DOHH2 (cell line): ENCODE results near the gene ABLIM2.

Source experiments
- H3F3A ChIP-seq: fragments of 200-600 bp; sonication (generic), shearing (Covaris generic); 2 replicates; pipeline ENCODE4 v1.6.0; 2016; ENCODE audit warnings: antibody characterized with exemption, mild to moderate bottlenecking; ENCODE audit not compliant: control insufficient read depth, insufficient read depth
- H3K27ac ChIP-seq: fragments of 200-600 bp; sonication (generic); 2 replicates; pipeline ENCODE4 v1.5.1; 2014; ENCODE audit warnings: low read depth, mild to moderate bottlenecking, low read length, moderate library complexity
- H3K27me3 ChIP-seq: fragments of 200-600 bp; sonication (generic); 2 replicates; pipeline ENCODE4 v1.6.1; 2014; ENCODE audit warnings: mild to moderate bottlenecking, low read length, mixed read lengths; ENCODE audit not compliant: control insufficient read depth
- H3K36me3 ChIP-seq: fragments of 200-600 bp; sonication (generic); 2 replicates; pipeline ENCODE4 v1.6.1; 2014; ENCODE audit warnings: mild to moderate bottlenecking, low read length, moderate library complexity, mixed read lengths; ENCODE audit not compliant: control insufficient read depth
- H3K4me1 ChIP-seq: fragments of 200-600 bp; sonication (generic); 2 replicates; pipeline ENCODE4 v1.6.1; 2014; ENCODE audit warnings: mild to moderate bottlenecking, low read length, mixed read lengths; ENCODE audit not compliant: control insufficient read depth
- H3K4me2 ChIP-seq: fragments of 200-600 bp; sonication (generic); 2 replicates; pipeline ENCODE4 v1.6.0; 2014; ENCODE audit warnings: mild to moderate bottlenecking, low read length, moderate library complexity
- H3K4me3 ChIP-seq: fragments of 200-600 bp; sonication (generic); 2 replicates; pipeline ENCODE4 v1.5.1; 2014; ENCODE audit warnings: mild to moderate bottlenecking, low read length, mixed read lengths
- H3K79me2 ChIP-seq: fragments of 200-600 bp; sonication (generic); 2 replicates; pipeline ENCODE4 v1.6.1; 2014; ENCODE audit warnings: mild to moderate bottlenecking, low read length, mixed read lengths; ENCODE audit not compliant: control insufficient read depth
- H3K9me2 ChIP-seq: fragments of 200-600 bp; sonication (generic); replicated peaks from 2 replicates; pipeline ENCODE4 v1.6.1; 2014; ENCODE audit warnings: mild to moderate bottlenecking, low read length, mixed read lengths; ENCODE audit not compliant: control insufficient read depth
- H3K9me3 ChIP-seq: fragments of 200-600 bp; sonication (generic); 2 replicates; pipeline ENCODE4 v1.6.1; 2014; ENCODE audit warnings: antibody characterized with exemption, low read length, mixed read lengths; ENCODE audit not compliant: control insufficient read depth, insufficient read depth
- H4K20me1 ChIP-seq: fragments of 200-600 bp; sonication (generic); 2 replicates; pipeline ENCODE4 v1.6.0; 2014; ENCODE audit warnings: low read depth, mild to moderate bottlenecking, antibody characterized with exemption, low read length, moderate library complexity; ENCODE audit not compliant: control insufficient read depth, insufficient read depth
- CTCF ChIP-seq: fragments of 200-600 bp; sonication (generic); IDR thresholded peaks from one replicate; pipeline ENCODE4 v1.5.1; 2014; ENCODE audit warnings: antibody characterized with exemption, mild to moderate bottlenecking, low read depth, low read length; ENCODE audit not compliant: poor library complexity, severe bottlenecking
- EZH2phosphoT487 ChIP-seq: fragments of 200-600 bp; sonication (generic); IDR thresholded peaks from 2 replicates; pipeline ENCODE4 v1.6.1; 2017; ENCODE audit warnings: borderline replicate concordance, mild to moderate bottlenecking, antibody characterized with exemption, low read length, moderate library complexity, mixed read lengths

The ABLIM2 gene

GRCh38 chr4:8157496-8157895, 1.1 kb downstream of the ABLIM2 start:
- H3K4me2 ChIP-seq: peak overlapping the region; percentile 85
- TF ChIP-seq EZH2phosphoT487 (no peak), CTCF (no peak)
- peaks cover 46% of the 10 kb centered on the region for H3K4me1 ChIP-seq
- H4K20me1 ChIP-seq: no peaks in the 10 kb centered on the region
- H3K9me3 ChIP-seq: no peaks in the 10 kb centered on the region
- 0 out of 2 replicates have a peak, but pooled peaks cover 2% of the 10 kb centered on the region for H3F3A ChIP-seq
- H3K36me3 ChIP-seq: no peaks in the 10 kb centered on the region
- H3K9me2 ChIP-seq: no peaks in the 10 kb centered on the region
- no peaks in the 10 kb centered on the region for H3K27me3 ChIP-seq
- H3K79me2 ChIP-seq: peaks cover 15% of the 10 kb centered on the region
- H3K27ac ChIP-seq: no peak overlapping the region
- H3K4me3 ChIP-seq: peak overlapping the region; percentile 79

GRCh38 chr4:8156617-8157016, 2.0 kb downstream of the ABLIM2 start:
- TF ChIP-seq EZH2phosphoT487 (no peak), CTCF (no peak)
- Histone ChIP-seq H3K4me2 (no peak overlapping the region), H3K27me3 (no peaks in the 10 kb centered on the region)

GRCh38 chr4:8155660-8156421, 2.8 kb downstream of the ABLIM2 start:
- H3K9me3 ChIP-seq: no peaks in the 10 kb centered on the region
- no peaks in the 10 kb centered on the region for H3K36me3 ChIP-seq
- H3K9me2 ChIP-seq: no peaks in the 10 kb centered on the region
- TF ChIP-seq CTCF (peak; percentile 14), EZH2phosphoT487 (no peak)
- peaks cover 29% of the 10 kb centered on the region for H3K4me1 ChIP-seq
- peaks cover 15% of the 10 kb centered on the region for H3K79me2 ChIP-seq
- H3K4me2 ChIP-seq: no peak overlapping the region
- H3F3A ChIP-seq: no peaks in the 10 kb centered on the region
- no peaks in the 10 kb centered on the region for H4K20me1 ChIP-seq
- H3K4me3 ChIP-seq: no peak overlapping the region
- H3K27ac ChIP-seq: no peak overlapping the region
- no peaks in the 10 kb centered on the region for H3K27me3 ChIP-seq

More at GRCh38 chr4:8156617-8157016, 2.0 kb downstream of the ABLIM2 start:
- Histone ChIP-seq H3K27ac (no peak overlapping the region), H3K9me2 (no peaks in the 10 kb centered on the region), H3K4me3 (no peak overlapping the region), H3K36me3 (no peaks in the 10 kb centered on the region), H3K4me1 (peaks cover 37% of the 10 kb centered on the region), H3K79me2 (peaks cover 15% of the 10 kb centered on the region), H3F3A (no peaks in the 10 kb centered on the region), H4K20me1 (no peaks in the 10 kb centered on the region), H3K9me3 (no peaks in the 10 kb centered on the region)
